GM19193 (cell line): ENCODE measurements around the gene EPO.

Experiments
- POLR2A ChIP-seq: IDR thresholded peaks from 4 replicates; pipeline ENCODE4 v1.6.1; 2011; ENCODE audit not compliant: insufficient read depth, insufficient read length; ENCODE audit errors: extremely low read depth

EPO gene

GRCh38 chr7:100744605-100745004, 24.3 kb downstream of the EPO start:
- no peak for TF ChIP-seq POLR2A

DNA sequence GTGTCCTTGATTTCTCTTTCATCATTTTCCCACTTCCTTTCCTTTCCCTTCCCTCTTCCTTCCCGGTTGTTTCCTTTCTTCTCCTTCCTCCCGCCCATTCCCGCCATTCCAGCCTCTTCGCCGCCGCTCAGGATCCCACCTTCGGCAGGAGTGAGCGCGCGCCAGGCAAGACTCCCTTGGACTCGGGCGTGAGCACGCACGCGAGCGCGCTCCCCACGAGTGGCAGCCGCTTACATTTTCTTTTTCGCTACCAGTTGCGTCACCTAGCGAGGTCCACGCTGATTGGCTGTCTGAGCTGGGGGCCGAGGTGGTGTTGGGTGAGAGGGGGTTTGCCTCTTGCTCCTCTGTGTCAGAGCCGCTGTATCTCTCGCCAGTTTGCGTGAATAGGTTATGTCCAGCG, 24.9 kb downstream of the EPO start:
- no peak for TF ChIP-seq POLR2A

GRCh38 chr7:100752994-100753393, 32.7 kb downstream of the EPO start:
- no peak for TF ChIP-seq POLR2A

DNA sequence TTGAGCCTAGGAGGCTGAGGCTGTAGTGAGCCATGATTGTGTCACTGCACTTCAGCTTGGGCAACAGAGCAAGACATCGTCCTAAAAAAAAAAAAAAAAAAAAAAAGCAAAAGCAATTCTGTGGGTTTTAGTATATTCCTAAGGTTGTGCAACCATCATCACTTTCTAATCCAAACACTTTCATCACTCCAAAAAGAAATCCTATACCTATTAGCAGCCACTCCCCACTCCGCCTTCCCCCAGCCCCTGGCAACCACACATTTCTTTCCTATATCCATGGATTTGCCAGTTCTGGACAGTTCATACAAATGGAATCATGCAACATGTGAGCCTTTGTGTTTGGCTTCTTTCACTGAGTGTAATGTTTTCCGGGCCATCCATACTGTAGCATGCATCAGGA, 33.5 kb downstream of the EPO start:
- TF ChIP-seq POLR2A = no peak

DNA sequence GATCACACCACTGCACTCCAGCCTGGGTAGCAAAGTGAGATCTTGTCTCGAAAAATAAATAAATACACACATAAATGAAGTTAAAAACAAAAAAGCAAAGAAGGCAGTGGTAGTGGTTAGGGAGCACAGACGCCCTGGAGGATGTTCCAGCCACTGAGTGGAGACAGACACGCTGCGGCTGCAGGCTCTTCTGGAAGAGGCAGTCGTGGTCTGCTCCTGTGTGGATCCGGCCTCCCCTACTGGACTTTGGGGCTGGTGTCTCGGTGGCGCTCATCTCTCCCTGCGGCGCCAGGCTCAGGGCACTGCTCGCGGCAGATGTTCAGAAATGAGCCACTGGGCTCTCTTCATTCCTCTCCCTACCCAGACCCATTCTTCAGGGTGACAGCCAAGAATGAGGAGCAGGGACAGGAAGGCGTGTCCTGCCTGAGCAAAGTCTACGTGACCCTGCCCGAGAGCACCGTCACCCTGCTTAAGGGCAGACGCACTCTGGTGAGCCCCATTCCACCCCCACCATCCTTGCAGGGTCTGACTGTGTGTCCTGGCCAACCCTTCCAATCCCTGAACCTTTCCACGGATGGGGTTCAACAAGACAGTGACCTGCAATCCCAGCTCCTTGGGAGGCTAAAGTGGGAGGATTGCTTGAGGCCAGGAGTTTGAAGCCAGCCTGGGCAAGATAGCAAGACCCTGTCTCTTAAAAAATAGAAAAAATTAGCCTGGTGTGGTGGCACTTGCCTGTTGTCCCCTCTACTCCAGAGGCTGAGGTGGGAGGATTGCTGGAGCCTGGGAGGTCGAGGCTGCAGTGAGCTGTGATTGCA, 39.3 kb downstream of the EPO start:
- no peak for TF ChIP-seq POLR2A

DNA sequence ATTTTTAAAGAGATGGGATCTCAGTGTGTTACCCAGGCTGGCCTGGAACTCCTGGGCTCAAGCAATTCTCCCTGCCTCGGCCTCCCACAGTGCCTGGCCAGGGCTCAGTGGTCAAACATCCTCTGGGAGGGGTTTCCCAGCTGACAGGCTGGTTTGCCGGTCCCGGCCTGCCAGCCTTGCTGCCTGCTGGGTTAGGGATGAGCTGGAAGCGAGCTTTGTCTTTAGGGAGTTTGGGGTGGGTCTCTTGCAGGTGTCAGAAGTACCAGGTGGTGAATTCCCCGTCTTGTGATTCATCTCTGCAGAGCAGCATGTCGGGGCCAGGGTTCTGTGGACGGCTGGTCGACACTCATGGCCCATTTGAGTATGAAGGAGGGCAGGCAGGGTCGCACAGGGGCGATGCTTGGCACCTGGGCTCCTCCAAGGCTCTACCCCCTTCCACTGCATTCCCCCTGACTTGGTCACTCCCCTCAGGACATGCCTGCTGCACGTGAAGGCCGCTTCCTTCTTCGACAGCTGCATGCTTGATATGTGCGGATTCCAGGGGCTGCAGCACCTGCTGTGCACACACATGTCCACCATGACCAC, 43.4 kb downstream of the EPO start:
- TF ChIP-seq POLR2A = no peak

- no peak for TF ChIP-seq POLR2A
Measured at GRCh38 chr7:100764841-100765240, 44.6 kb downstream of the EPO start.

GRCh38 chr7:100765250-100765649, 45.0 kb downstream of the EPO start:
- no peak for TF ChIP-seq POLR2A

DNA sequence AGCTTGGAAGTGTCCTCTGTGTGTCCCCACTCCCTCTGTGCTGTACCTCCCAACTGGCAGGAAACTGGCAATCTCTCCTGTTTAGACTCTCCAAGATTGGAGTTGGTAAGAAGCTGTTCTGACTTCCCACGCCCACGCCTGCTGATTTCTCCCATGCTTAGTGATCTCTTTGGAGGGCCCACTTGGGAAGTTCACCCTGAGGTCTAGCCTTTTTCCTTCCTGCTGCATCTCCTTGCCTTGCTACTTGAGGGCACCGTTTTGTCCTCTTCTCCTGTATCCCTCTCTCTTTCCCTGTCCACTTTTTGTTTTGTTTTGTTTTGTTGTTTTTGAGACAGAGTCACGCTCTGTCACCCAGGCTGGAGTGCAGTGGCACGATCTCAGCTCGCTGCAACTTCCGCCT, 48.5 kb downstream of the EPO start:
- no peak for TF ChIP-seq POLR2A
